DMS53 treated with DMSO at 0.1 percent for 48 hours (cell line): ENCODE results near the gene RAE1.
"Not testable (repeated sequence)": the region's sequence is repeated elsewhere in the genome, so short reads cannot be mapped to it uniquely, and the experiment has no call there.

Source experiments
- DNase-seq: peaks from one replicate; lab custom pipeline; 2025; ENCODE audit not compliant: unreplicated experiment; lab: John Stamatoyannopoulos, UW

The RAE1 gene

GRCh38 chr20:57412347-57413029, 61.4 kb downstream of the RAE1 start:
- DNase-seq = no peak

DNA sequence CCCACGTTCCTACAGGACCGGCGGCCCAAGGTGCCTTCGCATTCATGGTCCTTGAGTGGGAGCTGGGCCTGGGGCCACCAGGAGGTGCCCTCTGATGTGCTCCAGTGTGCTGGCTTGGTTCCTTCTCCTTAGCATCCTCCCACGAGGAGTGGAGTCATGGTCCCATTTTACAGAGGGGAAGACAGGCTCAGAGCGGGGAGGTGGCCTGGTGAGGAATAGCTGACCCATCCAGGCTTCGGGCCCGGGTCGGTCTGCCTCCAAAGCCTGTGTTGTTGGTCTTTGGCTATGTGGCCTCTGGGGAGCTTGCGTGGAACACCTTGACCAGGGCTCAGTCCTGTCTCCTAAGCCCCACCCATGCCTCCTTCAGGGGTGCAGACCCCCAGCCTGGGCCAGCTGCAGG, 62.9 kb downstream of the RAE1 start:
- DNase-seq = no peak

DNA sequence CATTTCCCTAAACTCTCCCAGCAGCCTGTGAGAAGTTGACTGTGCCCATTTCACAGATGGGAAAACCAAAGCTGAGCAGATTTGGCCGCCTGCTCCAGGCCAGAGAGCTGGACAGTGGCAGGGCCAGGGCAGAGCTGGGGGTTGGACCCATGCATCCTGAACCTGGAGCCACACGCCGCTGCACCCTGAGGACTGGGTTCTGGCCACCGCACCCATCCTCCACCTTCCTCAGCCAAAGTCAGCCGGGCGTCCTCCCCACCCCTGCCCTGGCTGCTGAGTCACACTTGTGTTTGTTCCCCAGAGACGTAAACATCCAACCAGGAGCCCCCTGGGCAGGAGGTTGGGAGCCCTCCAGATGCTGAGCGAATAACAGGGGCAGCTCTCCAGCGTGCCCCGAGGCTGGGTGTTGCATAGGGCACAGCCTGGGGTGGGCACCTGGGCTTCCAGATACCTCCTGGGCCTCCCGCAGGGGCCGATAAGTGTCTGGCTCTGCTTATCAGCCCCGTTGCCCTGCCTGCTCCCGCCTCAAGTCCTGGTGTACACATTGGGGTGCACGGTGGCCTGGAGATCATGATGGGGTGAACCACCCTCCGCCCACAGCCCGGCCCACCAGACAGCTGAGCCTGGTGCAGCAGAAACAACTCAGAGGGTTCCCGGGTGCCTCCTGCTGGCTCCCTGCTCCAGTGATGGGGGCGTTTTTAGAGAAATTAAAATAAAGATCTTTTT, 64.0 kb downstream of the RAE1 start:
- DNase-seq = no peak

DNA sequence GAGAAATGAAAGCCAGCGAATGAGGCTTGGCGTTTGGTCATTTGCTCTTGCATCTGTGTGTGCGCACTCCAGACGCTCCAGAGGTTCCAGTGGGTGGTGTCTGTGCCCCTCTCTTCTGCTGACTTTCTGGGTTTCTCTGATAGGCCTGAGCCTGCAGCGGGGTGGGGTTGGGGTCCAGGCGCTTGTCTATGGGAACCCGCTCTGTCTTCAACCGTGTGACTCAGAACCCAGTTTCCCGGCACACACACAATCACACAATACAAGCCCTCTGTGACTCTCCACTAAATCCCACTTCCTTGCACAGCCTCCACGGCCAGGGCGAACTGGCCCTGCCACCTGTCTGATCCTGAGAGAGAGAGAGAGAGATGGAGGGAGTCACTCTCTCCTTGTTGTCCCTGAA, 64.7 kb downstream of the RAE1 start:
- no peak for DNase-seq

GRCh38 chr20:57416296-57417022, 65.4 kb downstream of the RAE1 start:
- DNase-seq = no peak

- DNase-seq = no peak
These were observed 66.1 kb downstream of the RAE1 start for GRCh38 chr20:57417051-57417689.

GRCh38 chr20:57417830-57418780, 67.0 kb downstream of the RAE1 start:
- DNase-seq = no peak

GRCh38 chr20:57419479-57419878, 68.4 kb downstream of the RAE1 start:
- DNase-seq = not testable (repeated sequence)

DNA sequence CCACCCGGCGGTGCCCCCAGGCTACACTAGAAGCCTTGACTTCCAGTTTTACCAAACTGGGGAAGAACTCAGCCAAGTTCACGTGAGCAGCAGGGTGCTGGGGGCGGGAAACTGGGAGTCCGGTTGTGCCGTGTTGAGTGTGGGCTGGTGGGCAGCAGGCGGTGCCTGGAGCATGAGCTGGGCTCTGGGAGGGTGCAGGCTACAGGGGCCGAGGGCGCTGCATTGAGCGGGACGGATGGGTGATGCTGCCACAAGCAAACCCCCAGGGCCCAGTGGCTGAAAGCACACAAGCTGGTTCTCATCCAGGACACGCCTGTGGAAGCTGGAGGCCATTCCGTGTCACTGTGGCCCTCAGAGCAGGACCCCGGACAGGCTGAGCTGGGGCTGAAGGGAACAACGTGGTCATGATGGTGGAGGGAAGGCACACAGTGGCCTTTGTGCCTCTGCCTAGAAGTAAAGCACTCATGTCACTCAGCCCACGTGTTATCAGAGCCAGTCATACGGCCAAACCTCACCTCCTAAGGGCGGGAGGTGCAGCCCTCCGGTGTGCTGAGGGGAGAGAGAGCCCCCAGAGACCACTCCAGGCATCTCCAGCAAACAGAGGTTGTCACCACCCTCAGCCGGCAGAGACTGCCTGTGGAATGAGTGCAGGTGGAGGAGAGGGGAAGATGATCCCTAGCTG, 69.7 kb downstream of the RAE1 start:
- DNase-seq = no peak

DNA sequence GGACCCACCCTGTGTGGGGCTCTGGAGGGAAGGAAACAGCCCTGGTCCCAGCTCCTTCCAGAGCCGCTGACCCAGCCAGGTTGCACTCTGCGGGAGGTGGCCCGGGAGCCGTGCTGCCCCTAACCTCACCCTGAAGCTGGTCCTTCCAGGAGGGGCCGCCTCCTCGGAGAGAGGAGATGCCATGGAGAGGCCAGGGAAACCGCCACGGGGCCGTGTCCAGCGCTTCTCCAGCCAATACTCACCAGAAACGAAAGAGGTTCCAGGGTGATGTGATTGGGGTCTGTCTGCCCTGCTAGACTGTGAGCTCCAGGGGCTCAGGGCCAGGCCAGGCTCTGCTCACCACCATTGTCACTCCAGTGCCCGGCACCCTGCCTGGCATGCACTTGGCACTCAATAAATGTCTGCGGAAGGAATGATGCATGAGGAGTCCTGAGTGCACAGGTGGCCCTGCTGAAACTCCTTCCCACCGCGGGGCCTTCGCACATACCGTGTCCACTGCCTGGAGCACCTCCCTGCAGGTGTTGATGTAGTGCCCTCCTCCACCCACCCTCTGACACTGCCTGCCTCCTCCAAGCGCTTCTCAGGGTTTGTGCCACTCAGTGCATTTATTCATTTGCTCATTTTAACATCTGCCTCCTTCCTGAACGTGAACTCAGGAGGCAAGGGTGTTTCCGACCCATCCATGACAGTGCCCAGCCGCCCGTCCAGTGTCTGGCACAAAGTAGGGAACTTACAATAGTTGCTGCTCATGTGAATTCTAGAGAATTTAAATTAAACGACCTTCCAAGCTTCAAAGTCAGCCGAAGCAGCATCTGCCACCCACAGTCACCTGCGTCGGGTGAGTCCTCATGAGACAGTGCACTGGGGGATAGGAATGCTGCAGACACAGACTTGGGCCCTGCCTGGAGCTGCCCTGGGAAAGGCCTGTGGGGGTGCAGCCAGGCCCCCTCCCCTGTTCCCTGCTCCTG, 70.5 kb downstream of the RAE1 start:
- DNase-seq = no peak

DNA sequence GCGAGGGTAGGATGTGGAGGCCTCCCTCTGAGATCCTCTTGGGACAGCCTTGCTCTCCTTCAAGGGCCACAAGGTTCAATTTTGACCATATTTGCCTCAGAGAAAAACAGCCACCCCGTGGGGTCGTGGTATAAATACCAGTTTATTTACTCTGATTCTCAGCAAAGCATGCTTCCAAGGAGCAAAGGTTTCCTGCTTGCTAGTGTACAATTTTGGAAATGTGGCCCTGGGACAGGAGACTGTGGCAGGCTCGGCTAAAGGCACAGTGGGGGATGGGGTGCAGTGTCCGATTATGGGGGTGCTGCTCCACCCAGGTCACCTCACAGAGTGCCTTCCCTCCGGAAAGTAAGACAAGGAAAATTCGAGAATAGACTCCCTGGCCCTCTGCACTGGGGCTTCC, 71.2 kb downstream of the RAE1 start:
- DNase-seq = no peak

DNA sequence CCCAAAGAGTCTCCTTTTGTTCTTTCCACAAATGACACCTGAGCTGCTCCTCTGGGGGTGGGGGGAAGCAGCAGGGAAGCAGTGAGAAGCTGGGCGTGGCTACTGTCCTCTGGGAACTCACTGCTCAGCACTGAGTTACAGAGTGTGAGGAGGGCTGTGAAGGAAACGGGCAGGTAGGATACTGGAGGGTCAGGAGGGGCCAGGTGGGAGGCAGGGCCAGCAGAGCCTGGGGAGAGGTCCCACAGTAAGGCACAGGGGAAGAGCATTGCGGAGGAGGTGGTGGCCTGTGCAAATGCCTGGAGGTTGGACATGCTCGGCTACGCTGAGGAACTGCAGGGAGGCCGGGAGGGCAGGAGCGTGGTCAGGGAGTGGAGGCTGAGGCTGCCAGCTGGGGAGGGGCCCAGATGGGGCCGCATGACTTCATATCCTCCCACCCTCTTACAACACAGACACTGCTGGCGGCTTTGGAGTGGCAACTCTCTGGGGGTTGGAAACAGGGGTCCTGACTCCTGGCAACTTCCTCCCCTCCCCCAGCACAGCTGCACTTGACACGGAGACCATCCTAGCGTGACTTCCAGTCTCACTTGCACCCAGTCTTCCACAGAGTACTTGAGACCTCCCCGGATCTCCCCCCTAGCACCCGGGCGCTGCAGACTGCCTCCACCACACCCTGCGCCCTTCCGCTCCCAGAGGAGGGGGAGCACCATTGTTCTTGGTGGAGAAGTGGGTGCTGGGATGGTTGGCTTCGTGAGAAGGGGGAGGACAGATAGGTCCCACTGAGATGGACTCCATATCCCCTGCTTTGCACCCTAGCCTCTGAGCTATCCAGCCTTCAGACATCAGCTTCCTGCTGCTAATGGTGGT, 74.3 kb downstream of the RAE1 start:
- no peak for DNase-seq

DNA sequence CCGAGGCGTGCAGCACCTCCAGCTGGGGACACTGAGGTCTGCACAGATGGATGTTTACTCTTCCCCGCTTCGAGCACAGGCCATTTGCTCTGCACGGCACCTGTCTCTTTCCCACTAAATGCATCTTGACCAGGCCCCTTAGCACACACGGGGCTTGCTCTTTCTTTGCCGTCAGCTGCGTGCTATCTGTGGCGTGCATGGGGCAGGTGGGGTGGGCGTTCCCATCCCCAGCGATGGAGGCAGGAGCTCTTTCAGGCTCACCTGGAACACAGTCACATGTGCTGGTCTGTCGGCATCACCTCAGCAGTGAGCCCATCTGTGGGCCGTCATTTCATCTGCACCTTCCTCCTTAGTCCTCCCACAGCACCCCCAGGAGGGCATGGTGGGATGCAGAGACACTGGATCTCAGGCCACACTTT, 75.2 kb downstream of the RAE1 start:
- no peak for DNase-seq

- DNase-seq = no peak
These were observed 75.8 kb downstream of the RAE1 start for GRCh38 chr20:57426831-57427230.

DNA sequence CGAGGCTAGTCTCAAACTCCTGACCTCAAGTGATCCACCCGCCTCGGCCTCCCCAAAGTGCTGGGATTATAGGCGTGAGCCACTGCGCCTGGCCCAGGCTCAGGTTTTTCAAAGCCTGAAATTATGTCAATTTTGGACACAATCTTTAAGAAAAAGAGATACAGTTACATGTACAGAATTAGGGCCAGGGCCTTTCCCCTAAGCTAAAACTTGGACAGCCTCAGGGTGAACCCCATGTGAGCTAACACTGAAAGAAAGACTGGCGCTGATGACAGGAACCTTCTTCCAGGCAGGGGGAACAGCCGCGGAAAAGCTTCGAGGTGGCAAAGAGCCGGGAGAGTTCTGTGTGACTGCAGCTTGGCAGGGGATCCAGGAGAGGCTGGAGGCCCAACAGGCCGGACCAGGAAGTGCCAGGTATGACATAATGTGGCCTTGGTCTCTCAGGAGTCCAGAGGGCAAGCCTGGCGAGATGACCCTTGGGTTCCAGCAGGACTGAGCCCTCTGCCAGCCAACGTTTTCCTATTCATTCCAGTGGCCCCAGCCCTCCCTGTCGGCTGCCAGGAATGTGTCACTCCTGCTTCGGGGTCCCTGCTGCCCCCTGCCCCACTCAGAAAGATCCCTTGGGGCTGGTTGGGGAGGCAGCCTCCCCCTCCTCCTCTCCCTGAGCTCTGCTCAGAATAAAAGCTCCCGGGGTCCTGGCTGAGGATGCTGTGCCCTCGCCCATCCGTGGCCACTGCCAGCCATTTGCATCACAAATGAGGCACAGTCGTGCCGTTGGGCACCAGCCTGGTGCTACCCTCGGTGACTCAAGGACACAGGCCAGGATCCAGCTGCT, 77.5 kb downstream of the RAE1 start:
- DNase-seq = no peak
